ENCODE data around the gene ARAP2. TPM values are rescaled to one million over a fixed set of nuclear protein-coding genes. Genes with fewer than 3 reads are reported as not detected.

Gene ARAP2
- total and polyA plus RNA-seq, 2 of the 13 experiments (the other 11 are each of a cell fraction or from before 2014, with no cell fraction given): 0.37 to 1.4 TPM

GRCh38 chr4:36024901-36025660 is 219.2 kb downstream of the ARAP2 start:
- DNase-seq (ENCODE audit: low spot score) (no peak), FAIRE-seq (no peak), ATAC-seq (no peak)
- in situ Hi-C loops (cut with HindIII; ENCODE audit: extremely low pct_ligation_motif_present, low pct_unique_long_range_greater_than_20kb) (no loop called here), intact Hi-C loops (cut with micrococcal nuclease; ENCODE audit: unreplicated experiment) (no loop called here)
- no peak overlapping the region for H3K4me3 ChIP-seq (replicated peaks in 1 of 3; ENCODE audit: insufficient read depth in 1 of 3, low read depth in 2 of 3, low read length in 3 of 3)
- WGBS (ENCODE audit: low lambda C conversion rate): under 1% methylated on average over 6 of the region's 6 CpGs
- BruUV-seq (replicated peaks): no TSS peak
- ChIA-PET CTCF (ENCODE audit: low intra/inter-chr PET ratio, low total read pairs) (no interaction called here), POLR2A (no interaction called here)
- no peak overlapping the region for H3K4me2 ChIP-seq (ENCODE audit: low read depth, low read length)
- no peak overlapping the region for H3K9ac ChIP-seq (ENCODE audit: insufficient read depth, low read depth, low read length)
- H3K79me2 ChIP-seq (ENCODE audit: insufficient read depth, low read length): no peaks in the 10 kb centered on the region
- TF ChIP-seq GTF3A (CRISPR knock-in tag; conservative IDR thresholded peaks at IDR 0.05): no peak
- TF ChIP-seq ATF7 (IDR thresholded peaks at IDR 0.05): no peak
- no peak for TF ChIP-seq ATF7 (CRISPR knock-in tag; IDR thresholded peaks at IDR 0.05)
- TF ChIP-seq ZNF607 (CRISPR knock-in tag; IDR thresholded peaks at IDR 0.05; ENCODE audit: borderline replicate concordance): no peak
- no peak for TF ChIP-seq ZNF530 (CRISPR knock-in tag; IDR thresholded peaks at IDR 0.05; ENCODE audit: low read depth)
- TF ChIP-seq PPARG (CRISPR knock-in tag; conservative IDR thresholded peaks at IDR 0.05): no peak
- no peak for TF ChIP-seq KDM1A (CRISPR knock-in tag; IDR thresholded peaks at IDR 0.05)
- no peak for TF ChIP-seq ZNF260 (CRISPR knock-in tag; IDR thresholded peaks at IDR 0.05; ENCODE audit: borderline replicate concordance, low read depth)
- no peak for TF ChIP-seq SALL2 (CRISPR knock-in tag; IDR thresholded peaks at IDR 0.05)
- TF ChIP-seq AKAP8 (CRISPR knock-in tag; IDR thresholded peaks at IDR 0.05): no peak
- TF ChIP-seq ZNF367 (CRISPR knock-in tag; IDR thresholded peaks at IDR 0.05; ENCODE audit: borderline replicate concordance): no peak
- TF ChIP-seq GZF1 (CRISPR knock-in tag; IDR thresholded peaks at IDR 0.05): no peak
- TF ChIP-seq IRF9 (CRISPR knock-in tag; IDR thresholded peaks at IDR 0.05; ENCODE audit: borderline replicate concordance): no peak
- TF ChIP-seq TBP (CRISPR knock-in tag; IDR thresholded peaks at IDR 0.05): no peak
- no peak for TF ChIP-seq ZNF414 (CRISPR knock-in tag; IDR thresholded peaks at IDR 0.05)
- TF ChIP-seq DRAP1 (CRISPR knock-in tag; IDR thresholded peaks at IDR 0.05): no peak
- no peak for TF ChIP-seq ZNF33A (CRISPR knock-in tag; IDR thresholded peaks at IDR 0.05; ENCODE audit: borderline replicate concordance)
- no peak for TF ChIP-seq ZFP36L1 (CRISPR knock-in tag; IDR thresholded peaks at IDR 0.05)
- TF ChIP-seq ZNF562 (CRISPR knock-in tag; IDR thresholded peaks at IDR 0.05; ENCODE audit: borderline replicate concordance): no peak
- TF ChIP-seq, protein P1, sequence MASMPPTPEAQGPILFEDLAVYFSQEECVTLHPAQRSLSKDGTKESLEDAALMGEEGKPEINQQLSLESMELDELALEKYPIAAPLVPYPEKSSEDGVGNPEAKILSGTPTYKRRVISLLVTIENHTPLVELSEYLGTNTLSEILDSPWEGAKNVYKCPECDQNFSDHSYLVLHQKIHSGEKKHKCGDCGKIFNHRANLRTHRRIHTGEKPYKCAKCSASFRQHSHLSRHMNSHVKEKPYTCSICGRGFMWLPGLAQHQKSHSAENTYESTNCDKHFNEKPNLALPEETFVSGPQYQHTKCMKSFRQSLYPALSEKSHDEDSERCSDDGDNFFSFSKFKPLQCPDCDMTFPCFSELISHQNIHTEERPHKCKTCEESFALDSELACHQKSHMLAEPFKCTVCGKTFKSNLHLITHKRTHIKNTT (CRISPR knock-in tag; IDR thresholded peaks at IDR 0.05): no peak
- no peak overlapping the region for H3K27ac ChIP-seq (ENCODE audit: extremely low read length, insufficient read depth, low read length)
- H3K4me1 ChIP-seq (ENCODE audit: insufficient read depth, low read length): no peaks in the 10 kb centered on the region
- no peaks in the 10 kb centered on the region for H3K36me3 ChIP-seq (replicated peaks in 1 of 2; ENCODE audit: control insufficient read depth in 1 of 2, insufficient read depth in 2 of 2, low read length in 2 of 2)
- H2AFZ ChIP-seq (ENCODE audit: low read length): no peak overlapping the region
- no peaks in the 10 kb centered on the region for H3K27me3 ChIP-seq (ENCODE audit: control insufficient read depth in 1 of 2, insufficient read depth in 2 of 2, low read length in 2 of 2)
- H3K9me3 ChIP-seq (ENCODE audit: low read length): no peaks in the 10 kb centered on the region
- H4K20me1 ChIP-seq (ENCODE audit: insufficient read depth, low read length): no peaks in the 10 kb centered on the region
